GM12891 (cell line): ENCODE measurements around the gene DNMT1.

Experiments
- DNase-seq: peaks from one replicate; pipeline ENCODE4 v3.0.0; 2011; ENCODE audit warnings: low spot score; ENCODE audit not compliant: insufficient read length
- FAIRE-seq: peaks from 2 replicates; lab custom pipeline; 2011; peaks lifted over from hg19 to GRCh38; lab: Jason Lieb, UNC
- PAX5 ChIP-seq: IDR thresholded peaks from 2 replicates; pipeline ENCODE4 v1.6.1; 2011; ENCODE audit warnings: low read length, moderate library complexity, mild to moderate bottlenecking; ENCODE audit not compliant: insufficient read depth, severe bottlenecking
- POLR2A ChIP-seq: IDR thresholded peaks from 2 replicates; pipeline ENCODE4 v1.6.1; 2011; ENCODE audit warnings: low read depth, low read length, control low read depth
- POLR2AphosphoS5 ChIP-seq: IDR thresholded peaks from 2 replicates; pipeline ENCODE4 v1.6.1; 2011; ENCODE audit warnings: low read depth, low read length, control low read depth
- POU2F2 ChIP-seq: IDR thresholded peaks from 2 replicates; pipeline ENCODE4 v1.6.1; 2011; ENCODE audit warnings: low read depth, mild to moderate bottlenecking, control low read depth, low read length, moderate library complexity
- SPI1 ChIP-seq: IDR thresholded peaks from 2 replicates; pipeline ENCODE4 v1.6.1; 2011; ENCODE audit warnings: low read depth, low read length, control low read depth
- TAF1 ChIP-seq: IDR thresholded peaks from 2 replicates; pipeline ENCODE4 v1.6.1; 2011; ENCODE audit warnings: low read depth, low read length, control low read depth

The DNMT1 gene

DNA sequence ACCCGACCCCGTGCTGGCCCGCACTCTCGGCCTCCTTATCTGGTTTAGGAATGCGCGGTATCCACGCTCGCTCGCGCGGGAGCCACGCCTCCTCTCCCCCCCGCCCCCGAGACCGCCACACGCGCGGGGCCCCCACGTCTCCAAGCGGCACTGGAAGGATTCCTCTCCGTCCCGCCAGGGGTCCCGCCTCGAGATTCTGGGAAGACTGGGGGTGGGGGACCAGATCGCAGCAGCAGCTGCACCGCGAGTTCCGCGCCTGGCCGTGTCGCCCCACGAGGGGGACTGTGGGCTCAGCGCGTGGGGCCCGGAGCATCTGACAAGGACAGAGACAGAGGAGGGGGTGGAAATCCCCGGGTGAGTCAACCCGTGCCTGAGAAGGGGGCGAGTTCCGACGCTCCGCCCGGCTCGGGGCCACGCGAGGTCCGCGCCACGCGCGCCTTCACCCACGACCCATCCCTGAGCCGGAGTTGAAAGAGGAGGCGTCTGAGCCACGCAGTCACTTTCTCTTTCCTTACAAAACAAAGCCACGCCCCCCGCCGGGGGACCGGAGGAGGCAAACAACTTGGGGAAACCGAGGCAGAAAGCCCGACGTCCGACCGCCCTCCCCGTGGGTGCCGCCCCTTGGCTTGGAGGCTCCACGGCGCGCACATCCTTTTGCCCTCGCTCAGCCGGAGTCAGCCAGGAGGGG, 35.6 kb upstream of the DNMT1 start:
- DNase-seq (no peak), FAIRE-seq (peak; percentile 20)
- TF ChIP-seq TAF1 (0 out of 2 replicates have a peak, but pooled peaks have one; percentile 22), SPI1 (no peak)

DNA sequence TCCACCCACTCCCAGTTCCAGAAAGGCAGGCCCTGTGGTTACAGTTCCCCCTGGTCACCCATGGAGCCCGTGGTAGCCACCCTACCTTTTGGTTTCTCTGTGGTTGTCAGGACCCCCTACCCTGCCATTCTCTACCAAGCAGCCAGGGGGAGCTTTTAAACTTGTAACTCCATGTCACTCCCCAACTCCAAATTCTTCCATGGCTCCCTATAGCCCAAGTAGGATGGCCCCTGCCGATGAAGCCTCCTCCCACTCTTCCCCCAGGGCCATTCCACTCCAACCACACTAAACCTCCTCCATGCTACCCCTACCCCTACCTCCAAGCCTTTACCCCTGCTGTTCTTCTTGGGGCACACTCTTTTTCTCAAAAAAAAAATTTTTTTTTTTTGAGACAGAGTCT, 34.2 kb upstream of the DNMT1 start:
- no peak for DNase-seq
- TF ChIP-seq POLR2AphosphoS5 = no peak
- no peak for TF ChIP-seq POU2F2
- TF ChIP-seq POLR2A = no peak
- TF ChIP-seq TAF1 = no peak
- TF ChIP-seq PAX5 = no peak
- TF ChIP-seq SPI1 = no peak
- peak; percentile 85 for FAIRE-seq

DNA sequence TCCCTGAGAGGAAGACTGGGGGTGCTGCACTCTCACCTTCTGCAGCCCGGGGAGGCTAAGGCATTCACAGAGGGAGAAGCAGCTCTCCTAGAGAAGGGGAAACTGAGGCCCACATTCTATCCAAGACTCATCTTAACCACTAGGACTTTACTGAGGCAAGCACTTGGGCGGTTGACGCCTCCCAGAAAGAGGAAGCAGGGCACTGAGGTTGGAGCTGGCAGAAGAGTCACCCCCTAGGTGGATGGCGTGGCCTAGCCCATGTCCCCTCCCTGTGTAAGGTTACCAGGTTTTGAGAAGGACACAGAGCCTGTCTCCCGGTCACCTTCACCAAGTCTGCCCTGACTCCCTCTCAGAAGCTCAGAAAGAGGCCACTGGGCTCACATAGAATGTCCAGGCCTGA, 33.6 kb upstream of the DNMT1 start:
- no peak for FAIRE-seq
- no peak for DNase-seq
- TF ChIP-seq SPI1 (no peak), TAF1 (no peak)

DNA sequence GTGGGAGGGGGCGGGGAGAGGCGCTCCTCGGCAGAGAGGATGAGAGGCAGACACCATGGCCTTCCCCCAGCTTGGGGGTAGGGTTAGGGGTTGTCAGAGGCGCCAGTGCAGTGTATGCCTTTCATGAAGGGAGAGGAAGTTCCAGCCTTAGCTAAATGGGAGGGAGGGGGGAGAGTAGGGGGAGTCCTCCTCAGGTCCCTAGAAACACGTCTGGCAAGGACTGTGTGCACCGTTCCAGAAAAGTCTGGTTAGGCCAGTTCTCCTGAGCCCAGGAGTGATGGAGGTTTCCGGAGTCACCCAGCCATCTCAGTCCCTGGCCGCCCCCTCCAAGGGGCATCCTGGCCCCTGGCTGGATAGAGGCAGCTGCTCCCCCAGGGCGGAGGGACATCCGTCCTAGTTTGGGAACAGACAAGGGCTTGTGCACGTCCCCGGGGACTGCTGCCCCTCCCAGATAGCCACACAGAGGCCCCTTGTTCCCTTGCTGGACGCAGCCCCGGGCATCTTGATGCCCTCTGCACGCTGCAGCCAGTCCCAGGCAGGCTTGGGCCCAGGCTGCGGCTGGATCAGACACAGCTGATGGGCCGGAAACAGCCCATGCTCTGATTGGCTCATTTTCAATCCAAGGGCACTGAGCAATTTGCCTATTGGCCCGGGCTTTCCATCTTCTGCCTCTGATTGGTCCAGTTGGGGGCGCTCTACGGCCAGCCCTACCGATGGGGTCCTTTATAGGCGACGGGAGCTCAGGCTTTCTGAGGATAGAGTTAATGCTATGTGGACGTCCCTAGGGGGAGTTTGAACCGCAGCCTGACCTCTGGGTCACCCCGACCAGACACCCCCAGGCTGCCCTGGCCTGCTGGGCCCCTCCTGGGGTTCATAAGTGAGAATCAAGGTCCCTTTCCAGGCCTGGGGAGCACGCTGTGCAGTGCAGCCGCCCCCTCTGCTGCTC, 32.5 kb upstream of the DNMT1 start:
- DNase-seq (no peak), FAIRE-seq (no peak)
- TF ChIP-seq POU2F2 = no peak
- TF ChIP-seq POLR2A = no peak

DNA sequence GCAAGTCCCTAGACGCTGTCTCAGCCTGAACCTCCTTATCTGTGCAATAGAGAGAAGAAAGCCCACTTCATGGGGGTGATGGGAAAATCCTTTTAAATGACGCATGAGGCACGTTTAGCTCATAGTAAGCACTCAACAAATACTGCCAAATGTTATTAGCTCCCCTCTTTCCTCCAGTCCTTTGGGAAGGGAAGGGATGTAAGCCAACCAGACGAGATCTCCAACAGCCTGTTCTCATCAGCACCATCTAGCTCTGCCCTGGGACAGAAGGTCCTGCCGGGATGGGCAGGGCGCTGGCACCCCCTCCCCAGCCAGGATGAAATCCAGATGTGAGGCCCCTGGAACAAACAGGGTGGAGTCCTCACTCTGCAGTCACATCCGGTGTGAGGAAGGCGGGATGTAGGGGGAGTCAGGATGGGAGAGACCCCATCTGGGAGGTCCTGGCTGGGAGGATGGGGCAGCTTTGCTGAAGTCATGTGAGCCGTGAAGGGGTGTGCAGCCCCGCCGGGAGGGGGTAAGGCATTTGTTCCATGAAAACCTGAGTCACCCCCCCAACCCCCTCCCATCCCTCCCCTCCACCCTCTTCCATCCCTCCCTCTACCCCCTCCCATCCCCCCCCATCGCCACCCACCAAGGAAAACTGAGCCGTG, 31.7 kb upstream of the DNMT1 start:
- TF ChIP-seq SPI1 (no peak), POLR2A (no peak), PAX5 (no peak), TAF1 (no peak), POU2F2 (no peak), POLR2AphosphoS5 (no peak)
- FAIRE-seq (no peak), DNase-seq (no peak)

DNA sequence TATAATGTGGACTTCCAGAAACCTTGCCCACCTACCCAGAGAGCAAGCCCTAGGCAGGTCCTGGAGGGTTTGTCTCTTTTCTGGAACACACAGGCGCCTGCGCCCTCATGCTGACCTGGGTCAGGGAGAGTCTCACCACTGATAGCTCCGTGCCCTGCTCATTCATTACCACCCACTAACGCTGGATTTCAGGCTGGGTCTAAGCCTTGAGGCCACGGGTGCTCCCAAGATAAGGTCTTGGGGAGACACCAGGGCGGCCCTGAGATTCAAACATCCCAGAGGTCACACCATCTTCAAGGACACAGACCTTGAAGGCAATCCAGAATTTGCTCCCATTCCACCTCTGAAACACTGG, 31.2 kb upstream of the DNMT1 start:
- DNase-seq (no peak), FAIRE-seq (no peak)
- TF ChIP-seq TAF1 = no peak
- no peak for TF ChIP-seq SPI1
- TF ChIP-seq POLR2A = no peak
- TF ChIP-seq PAX5 = no peak
- TF ChIP-seq POLR2AphosphoS5 = no peak
- no peak for TF ChIP-seq POU2F2

DNA sequence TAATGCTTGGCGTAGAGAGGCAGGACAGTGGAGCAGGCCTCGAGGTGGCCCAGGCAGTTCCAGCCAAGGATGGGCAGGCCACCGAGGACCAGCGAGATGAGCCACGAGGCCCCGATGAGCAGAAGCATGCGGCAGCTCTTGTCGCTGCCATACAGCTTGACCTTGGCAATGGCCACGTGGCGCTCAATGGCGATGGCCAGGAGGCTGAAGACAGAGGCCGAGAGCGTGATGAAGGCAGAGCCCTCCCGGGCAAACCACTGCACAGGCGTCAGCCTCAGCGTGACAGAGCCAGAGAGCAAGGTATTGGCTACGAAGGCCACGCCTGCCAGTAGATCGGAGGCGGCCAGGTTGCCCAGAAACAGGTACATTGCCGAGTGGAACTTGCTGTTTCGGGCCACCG, 29.6 kb upstream of the DNMT1 start:
- no peak for TF ChIP-seq POLR2A
- no peak for TF ChIP-seq SPI1
- TF ChIP-seq POLR2AphosphoS5 = no peak
- TF ChIP-seq TAF1 = no peak
- no peak for TF ChIP-seq POU2F2
- no peak for TF ChIP-seq PAX5
- FAIRE-seq (no peak), DNase-seq (no peak)

DNA sequence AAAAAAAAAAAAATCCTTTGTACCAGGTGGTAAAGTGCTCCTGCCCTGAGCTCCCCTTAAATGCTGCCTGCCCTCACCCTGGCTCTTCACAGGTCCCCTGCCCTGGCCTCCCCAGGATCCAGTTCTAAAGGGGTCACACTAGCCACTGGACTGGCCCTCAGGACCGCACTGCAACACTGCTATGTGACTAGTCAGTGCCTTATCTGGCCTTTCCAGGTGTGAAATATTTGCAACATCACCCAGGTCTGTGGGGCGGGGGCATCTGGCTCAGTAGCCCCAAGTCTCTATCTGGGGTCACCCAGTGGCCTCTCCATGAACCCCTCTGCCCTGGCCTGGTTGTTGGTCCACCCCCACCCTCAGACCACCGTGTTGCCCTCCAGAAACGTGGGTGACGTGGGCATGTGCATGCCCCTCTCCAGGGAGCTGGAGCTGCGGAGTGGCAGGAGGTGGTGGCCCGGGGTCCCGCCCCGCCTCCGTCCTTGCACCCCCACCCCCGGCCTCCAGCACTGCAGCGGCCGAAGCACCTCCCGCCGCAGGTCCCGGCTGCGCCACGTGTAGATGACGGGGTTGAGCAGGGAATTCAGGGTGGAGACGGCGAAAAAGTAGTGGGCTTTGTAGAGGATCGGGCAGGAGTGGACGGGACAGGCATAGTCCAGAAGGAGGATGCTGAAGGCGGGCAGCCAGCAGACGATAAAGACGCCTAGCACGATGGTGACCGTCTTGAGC, 28.9 kb upstream of the DNMT1 start:
- TF ChIP-seq SPI1 (no peak), TAF1 (no peak), POLR2AphosphoS5 (no peak), PAX5 (no peak), POLR2A (no peak), POU2F2 (no peak)
- FAIRE-seq (no peak), DNase-seq (no peak)

DNA sequence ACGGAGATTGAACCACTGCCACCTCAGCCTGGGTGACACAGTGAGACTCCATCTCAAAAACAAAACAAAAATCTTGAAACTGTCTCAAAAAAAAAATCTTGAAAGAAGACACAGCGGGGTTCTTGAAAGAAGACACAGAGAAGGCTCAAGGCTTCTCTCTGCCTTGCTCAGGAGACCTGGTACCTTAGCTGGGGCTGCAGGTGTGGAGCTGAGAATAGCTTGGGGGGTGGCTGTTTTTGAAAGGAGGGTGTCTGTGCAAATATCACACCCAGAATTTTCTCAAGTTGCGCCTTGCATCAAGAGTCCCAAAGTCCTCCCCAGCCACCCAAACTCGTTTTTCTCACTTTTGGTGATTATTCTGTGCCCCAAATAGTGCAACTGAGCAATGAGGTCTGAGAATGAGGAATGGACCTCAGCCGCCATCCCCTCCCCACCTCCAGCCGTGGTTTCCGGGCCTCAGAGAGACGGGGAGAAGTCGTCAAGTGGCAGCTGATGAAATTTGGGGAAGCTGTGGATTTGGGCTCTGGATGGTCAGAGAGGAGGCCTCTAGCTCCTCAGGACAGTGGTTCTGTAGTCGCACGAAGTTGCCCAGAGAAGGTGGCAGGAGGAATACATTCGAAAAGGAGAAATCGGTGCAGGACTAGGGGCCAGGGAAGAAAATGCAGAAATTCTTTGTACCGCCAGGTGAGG, 27.6 kb upstream of the DNMT1 start:
- DNase-seq = no peak
- FAIRE-seq = peak; percentile 77
- no peak for TF ChIP-seq PAX5
- TF ChIP-seq SPI1 = no peak
- no peak for TF ChIP-seq TAF1
- TF ChIP-seq POU2F2 = no peak
- TF ChIP-seq POLR2AphosphoS5 = no peak
- TF ChIP-seq POLR2A = no peak
